Measurements from ENCODE around the gene FGR.

GRCh38 chr1:27584453-27584852 is 50.5 kb downstream of the FGR start:
- TF ChIP-seq CTCF (IDR thresholded peaks at IDR 0.05) (no peak), POLR2A (IDR thresholded peaks at IDR 0.05) (no peak)

All from adrenal gland (tissue), 5 donors.